ENCODE measurements around the gene KCNQ1.

KCNQ1 gene

DNA sequence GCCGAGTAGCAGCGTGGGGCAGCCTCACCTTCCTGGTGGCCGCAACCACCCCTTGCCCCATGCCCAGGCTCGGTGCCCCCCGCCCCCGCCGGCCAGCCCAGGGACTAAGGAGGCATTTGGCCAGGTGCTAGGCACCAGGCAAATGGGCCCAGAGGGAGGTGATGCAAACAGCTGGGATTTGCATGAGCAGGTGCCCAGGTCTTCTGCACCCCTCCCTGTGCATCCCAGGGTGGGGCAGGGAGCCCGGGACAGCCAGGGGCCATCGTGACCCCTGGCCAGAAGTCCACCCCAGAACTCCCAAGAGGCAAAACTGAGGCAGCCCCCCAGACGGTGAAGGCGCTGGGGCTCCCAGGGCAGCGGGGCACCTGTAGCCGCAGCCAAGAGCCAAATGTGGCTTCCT is 18.6 kb upstream of the KCNQ1 start:
- Histone ChIP-seq H3K79me2 (ENCODE audit: insufficient read depth, low read length) (no peaks in the 10 kb centered on the region), H2AFZ (ENCODE audit: low read length) (no peak overlapping the region), H3K27me3 (ENCODE audit: insufficient read depth, low read length, poor library complexity, severe bottlenecking) (no peaks in the 10 kb centered on the region), H3F3A (ENCODE audit: low read depth) (no peaks in the 10 kb centered on the region), H3K9ac (ENCODE audit: low read depth, low read length, poor library complexity, severe bottlenecking) (no peak overlapping the region), H3K9me3 (ENCODE audit: insufficient read depth, low read depth, low read length) (no peaks in the 10 kb centered on the region), H3K36me3 (ENCODE audit: insufficient read depth, low read length) (no peaks in the 10 kb centered on the region), H3K9me2 (replicated peaks; ENCODE audit: low read depth, low read length) (no peaks in the 10 kb centered on the region), H3K4me1 (ENCODE audit: insufficient read depth, low read length, poor library complexity, severe bottlenecking) (no peaks in the 10 kb centered on the region), H3K4me3 (ENCODE audit: low read length, poor library complexity, severe bottlenecking) (no peak overlapping the region), H4K20me1 (ENCODE audit: insufficient read depth, low read length, poor library complexity, severe bottlenecking) (no peaks in the 10 kb centered on the region), H3K4me2 (ENCODE audit: low read depth, low read length, poor library complexity, severe bottlenecking) (no peak overlapping the region)
- no peak for TF ChIP-seq EZH2phosphoT487 (IDR thresholded peaks at IDR 0.05; ENCODE audit: borderline replicate concordance)
- TF ChIP-seq, protein P1, sequence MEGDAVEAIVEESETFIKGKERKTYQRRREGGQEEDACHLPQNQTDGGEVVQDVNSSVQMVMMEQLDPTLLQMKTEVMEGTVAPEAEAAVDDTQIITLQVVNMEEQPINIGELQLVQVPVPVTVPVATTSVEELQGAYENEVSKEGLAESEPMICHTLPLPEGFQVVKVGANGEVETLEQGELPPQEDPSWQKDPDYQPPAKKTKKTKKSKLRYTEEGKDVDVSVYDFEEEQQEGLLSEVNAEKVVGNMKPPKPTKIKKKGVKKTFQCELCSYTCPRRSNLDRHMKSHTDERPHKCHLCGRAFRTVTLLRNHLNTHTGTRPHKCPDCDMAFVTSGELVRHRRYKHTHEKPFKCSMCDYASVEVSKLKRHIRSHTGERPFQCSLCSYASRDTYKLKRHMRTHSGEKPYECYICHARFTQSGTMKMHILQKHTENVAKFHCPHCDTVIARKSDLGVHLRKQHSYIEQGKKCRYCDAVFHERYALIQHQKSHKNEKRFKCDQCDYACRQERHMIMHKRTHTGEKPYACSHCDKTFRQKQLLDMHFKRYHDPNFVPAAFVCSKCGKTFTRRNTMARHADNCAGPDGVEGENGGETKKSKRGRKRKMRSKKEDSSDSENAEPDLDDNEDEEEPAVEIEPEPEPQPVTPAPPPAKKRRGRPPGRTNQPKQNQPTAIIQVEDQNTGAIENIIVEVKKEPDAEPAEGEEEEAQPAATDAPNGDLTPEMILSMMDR (conservative IDR thresholded peaks at IDR 0.05; ENCODE audit: low read length) = no peak

DNA sequence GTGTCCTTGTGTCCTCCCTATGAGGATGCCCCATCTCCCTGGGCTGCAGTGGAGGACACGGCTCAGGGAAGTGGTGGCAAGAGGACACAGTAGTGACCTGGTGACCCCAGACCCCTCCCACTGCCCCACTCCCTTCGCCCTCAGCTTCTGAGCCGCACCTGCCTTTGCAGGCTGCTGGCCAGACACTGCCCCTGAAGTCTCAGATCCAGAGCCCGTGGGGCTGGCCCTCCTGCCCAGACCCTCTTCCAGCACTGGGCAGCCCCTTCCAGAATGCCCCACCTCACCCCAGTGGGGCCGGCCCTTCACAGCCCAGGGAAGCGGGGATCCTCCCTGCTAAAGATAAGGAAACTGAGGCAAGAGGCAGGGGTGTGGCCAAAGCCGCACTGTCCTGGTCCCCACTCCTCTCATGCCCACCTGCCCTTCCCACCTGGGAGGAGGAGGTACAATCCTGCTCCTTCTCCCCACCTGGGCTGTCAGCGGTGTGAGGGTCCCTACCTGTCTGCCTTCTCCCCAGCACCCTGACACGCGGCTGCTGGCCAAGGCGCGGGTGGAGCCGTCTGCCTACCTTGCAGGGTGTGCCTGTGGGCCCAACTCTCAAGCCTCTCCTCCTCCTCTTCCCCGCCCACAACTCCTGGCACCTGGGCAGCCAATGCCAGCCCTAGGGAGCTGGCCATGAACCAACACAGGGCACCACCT is 17.8 kb upstream of the KCNQ1 start:
- Histone ChIP-seq H3K9me3 (ENCODE audit: insufficient read depth, low read depth, low read length) (no peaks in the 10 kb centered on the region), H3K27me3 (ENCODE audit: insufficient read depth, low read length, poor library complexity, severe bottlenecking) (no peaks in the 10 kb centered on the region), H2AFZ (ENCODE audit: low read length) (no peak overlapping the region), H3K4me1 (ENCODE audit: insufficient read depth, low read length, poor library complexity, severe bottlenecking) (no peaks in the 10 kb centered on the region), H4K20me1 (ENCODE audit: insufficient read depth, low read length, poor library complexity, severe bottlenecking) (no peaks in the 10 kb centered on the region), H3F3A (ENCODE audit: low read depth) (no peaks in the 10 kb centered on the region), H3K4me3 (ENCODE audit: low read length, poor library complexity, severe bottlenecking) (no peak overlapping the region), H3K9ac (ENCODE audit: low read depth, low read length, poor library complexity, severe bottlenecking) (no peak overlapping the region), H3K36me3 (ENCODE audit: insufficient read depth, low read length) (no peaks in the 10 kb centered on the region), H3K79me2 (ENCODE audit: insufficient read depth, low read length) (no peaks in the 10 kb centered on the region), H3K4me2 (ENCODE audit: low read depth, low read length, poor library complexity, severe bottlenecking) (no peak overlapping the region), H3K9me2 (replicated peaks; ENCODE audit: low read depth, low read length) (no peaks in the 10 kb centered on the region)
- no peak for TF ChIP-seq EZH2phosphoT487 (IDR thresholded peaks at IDR 0.05; ENCODE audit: borderline replicate concordance)
- TF ChIP-seq, protein P1 (conservative IDR thresholded peaks at IDR 0.05; ENCODE audit: low read length) = no peak

DNA sequence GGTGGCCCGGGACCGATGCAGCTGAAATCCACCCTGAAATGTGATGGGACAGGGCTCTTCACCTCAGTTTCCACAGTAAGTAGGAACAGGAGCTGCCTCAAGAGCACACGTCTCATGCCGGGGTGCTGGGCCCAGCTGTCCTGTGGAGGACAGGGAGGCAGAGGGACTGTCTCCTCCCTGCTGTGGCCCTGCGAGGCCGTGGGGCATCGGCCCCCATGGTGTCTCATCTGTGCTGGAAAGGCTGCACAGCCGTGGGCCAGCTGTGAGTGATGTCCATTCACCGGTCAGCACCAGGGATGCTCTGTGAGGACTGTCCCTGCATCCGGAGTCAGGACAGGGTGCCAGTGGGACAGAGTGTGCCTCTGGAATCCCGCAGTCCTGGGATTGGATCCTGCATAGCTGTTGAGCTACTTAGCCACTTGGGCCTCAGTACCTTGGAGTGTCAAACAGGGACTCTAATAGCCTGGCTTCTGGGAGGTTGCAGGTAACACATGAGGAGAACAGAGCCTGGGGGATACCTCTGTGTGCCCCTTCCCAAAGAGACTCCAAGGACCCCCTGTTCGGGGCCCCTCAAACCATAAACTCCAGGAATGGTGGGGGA is 17.0 kb upstream of the KCNQ1 start:
- H3K79me2 ChIP-seq (ENCODE audit: insufficient read depth, low read length) = no peaks in the 10 kb centered on the region
- H3K36me3 ChIP-seq (ENCODE audit: insufficient read depth, low read length) = no peaks in the 10 kb centered on the region
- no peaks in the 10 kb centered on the region for H3F3A ChIP-seq (ENCODE audit: low read depth)
- no peaks in the 10 kb centered on the region for H3K9me3 ChIP-seq (ENCODE audit: insufficient read depth, low read depth, low read length)
- no peak overlapping the region for H3K4me3 ChIP-seq (ENCODE audit: low read length, poor library complexity, severe bottlenecking)
- H3K9me2 ChIP-seq (replicated peaks; ENCODE audit: low read depth, low read length) = no peaks in the 10 kb centered on the region
- H3K27me3 ChIP-seq (ENCODE audit: insufficient read depth, low read length, poor library complexity, severe bottlenecking) = no peaks in the 10 kb centered on the region
- no peak overlapping the region for H2AFZ ChIP-seq (ENCODE audit: low read length)
- H3K4me1 ChIP-seq (ENCODE audit: insufficient read depth, low read length, poor library complexity, severe bottlenecking) = no peaks in the 10 kb centered on the region
- H3K4me2 ChIP-seq (ENCODE audit: low read depth, low read length, poor library complexity, severe bottlenecking) = no peak overlapping the region
- no peaks in the 10 kb centered on the region for H4K20me1 ChIP-seq (ENCODE audit: insufficient read depth, low read length, poor library complexity, severe bottlenecking)
- no peak for TF ChIP-seq EZH2phosphoT487 (IDR thresholded peaks at IDR 0.05; ENCODE audit: borderline replicate concordance)
- TF ChIP-seq, protein P1 (conservative IDR thresholded peaks at IDR 0.05; ENCODE audit: low read length) = no peak
- H3K9ac ChIP-seq (ENCODE audit: low read depth, low read length, poor library complexity, severe bottlenecking) = no peak overlapping the region

Data from Loucy (cell line).